Daoy (cell line): Measurements from ENCODE around the gene POMP. TPM values are rescaled to one million over a fixed set of nuclear protein-coding genes. Genes with fewer than 3 reads are reported as not detected.
A peak's percentile ranks its signal among the peaks of the same experiment; 100 is the strongest.

ENCODE experiments used
- DNase-seq: peaks from one replicate; pipeline ENCODE4 v3.0.0-alpha.2; 2015; ENCODE audit warnings: low read depth
- total RNA-seq: library from RNA; depleted of rRNA; stranded (reverse); fragments of >200 nt; shearing (Covaris generic); gene quantifications from 2 replicates; pipeline ENCODE4 v1.2.3, GENCODE V29; 2014

POMP gene
- total RNA-seq, 1 experiment from 2014 or later, result 228 TPM

DNA sequence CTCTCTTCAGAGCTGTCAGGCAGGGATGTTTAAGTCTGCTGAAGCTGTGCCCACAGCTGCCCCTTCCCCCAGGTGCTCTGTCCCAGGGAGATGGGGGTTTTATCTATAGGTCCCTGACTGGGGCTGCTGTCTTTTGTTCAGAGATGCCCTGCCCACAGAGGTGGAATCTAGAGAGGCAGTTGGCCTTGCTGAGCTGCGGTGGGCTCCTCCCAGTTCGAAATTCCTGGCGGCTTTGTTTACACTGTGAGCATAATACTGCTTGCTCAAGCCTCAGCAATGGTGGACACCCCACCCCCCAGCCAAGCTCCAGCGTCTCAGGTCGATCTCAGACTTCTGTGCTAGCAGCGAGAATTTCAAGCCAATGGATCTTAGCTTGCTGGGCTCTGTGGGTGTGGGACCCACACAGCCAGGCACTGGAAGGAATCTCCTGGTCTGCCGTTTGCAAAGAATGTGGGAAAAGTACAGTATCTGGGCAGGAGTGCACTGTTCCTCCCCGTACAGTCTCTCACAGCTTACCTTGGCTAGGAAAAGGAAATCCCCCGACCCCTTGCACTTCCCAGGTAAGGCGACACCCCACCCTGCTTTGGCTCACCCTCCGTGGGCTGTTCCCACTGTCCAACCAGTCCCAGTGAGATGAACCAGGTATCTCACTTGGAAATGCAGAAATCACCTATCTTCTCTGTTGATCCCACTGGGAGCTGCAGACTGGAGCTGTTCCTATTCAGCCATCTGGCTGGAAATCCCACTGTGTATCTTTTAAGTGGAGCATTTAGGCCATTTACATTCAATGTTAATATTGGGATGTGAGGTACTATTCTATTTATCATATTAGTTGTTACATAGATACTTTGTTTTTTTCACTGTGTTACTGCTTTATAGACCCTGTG, 34.9 kb downstream of the POMP start:
- peak; percentile 51 for DNase-seq

DNA sequence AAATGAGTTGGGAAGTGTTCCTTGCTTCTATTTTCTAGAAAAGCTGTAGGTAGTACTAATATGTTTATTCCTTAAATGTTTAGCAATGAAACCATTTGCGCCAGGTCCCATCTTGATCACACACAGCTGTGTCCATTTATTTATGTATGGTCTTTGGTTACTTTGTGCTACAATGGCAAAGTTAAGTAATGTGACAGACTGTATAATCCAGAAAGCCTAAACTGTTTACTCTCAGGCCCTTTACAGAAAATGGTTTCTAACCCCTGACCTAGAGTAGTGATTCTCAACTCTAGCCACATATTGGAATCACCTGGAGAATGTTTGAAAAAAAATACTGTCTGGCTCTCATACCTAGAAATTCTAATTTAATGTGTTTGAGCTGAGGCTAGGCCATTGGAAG, 38.5 kb downstream of the POMP start:
- DNase-seq, result no peak

DNA sequence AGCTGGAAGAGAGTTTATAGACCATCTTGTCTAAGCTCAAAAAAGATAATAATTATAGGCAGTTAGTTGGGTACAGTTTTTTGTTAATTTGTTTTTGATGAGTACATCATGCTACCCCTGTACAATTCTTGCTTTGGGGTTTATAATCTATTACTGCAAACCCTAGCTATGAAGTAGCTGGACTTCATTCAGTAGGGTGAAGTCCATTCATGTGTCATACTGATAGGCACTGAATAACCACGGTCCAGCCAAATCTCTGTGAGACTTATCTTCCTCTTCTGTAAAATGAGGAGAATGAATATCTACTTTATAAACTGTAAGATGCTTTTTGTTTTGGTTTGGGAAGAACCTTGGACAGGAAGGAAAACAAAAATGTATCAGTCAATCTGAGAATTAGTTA, 40.3 kb downstream of the POMP start:
- no peak for DNase-seq

DNA sequence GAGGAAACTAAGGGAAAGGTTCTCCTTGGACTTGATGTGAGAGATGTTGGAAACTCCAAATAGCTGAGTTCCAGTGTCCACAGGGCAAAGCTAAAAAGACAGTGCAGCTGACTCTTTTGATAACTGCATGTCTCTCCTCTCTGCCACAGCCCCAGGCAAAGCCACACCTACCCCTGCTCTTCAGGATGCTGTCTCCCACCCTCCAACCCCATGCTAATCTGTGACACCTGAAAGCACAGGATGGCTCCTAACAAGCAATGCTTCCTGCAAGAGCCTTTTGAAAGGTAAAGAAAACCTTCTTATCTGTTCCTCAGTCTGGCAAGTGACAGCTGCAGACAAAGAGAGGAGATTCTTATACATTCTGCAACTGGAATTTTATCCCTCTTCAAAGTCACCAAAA, 45.4 kb downstream of the POMP start:
- no peak for DNase-seq

DNA sequence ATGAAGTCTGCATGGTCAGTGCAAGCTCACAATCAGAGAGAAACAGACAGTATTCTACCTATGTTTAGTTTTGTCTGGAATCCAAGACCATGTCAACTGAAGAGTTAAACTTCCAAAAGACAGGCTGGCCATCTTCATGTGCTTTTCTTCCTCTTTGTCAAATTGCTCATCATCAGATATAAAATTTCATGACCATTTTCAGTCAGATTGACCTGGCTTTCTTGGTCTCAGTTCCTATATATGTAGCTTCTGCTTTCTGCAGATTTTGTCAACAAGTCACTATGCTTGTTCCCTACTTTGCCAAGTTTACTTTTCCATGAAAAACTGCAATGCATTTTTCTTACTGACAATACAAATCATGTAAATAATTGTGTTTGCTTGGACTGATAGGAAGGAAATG, 46.0 kb downstream of the POMP start:
- DNase-seq, result no peak

DNA sequence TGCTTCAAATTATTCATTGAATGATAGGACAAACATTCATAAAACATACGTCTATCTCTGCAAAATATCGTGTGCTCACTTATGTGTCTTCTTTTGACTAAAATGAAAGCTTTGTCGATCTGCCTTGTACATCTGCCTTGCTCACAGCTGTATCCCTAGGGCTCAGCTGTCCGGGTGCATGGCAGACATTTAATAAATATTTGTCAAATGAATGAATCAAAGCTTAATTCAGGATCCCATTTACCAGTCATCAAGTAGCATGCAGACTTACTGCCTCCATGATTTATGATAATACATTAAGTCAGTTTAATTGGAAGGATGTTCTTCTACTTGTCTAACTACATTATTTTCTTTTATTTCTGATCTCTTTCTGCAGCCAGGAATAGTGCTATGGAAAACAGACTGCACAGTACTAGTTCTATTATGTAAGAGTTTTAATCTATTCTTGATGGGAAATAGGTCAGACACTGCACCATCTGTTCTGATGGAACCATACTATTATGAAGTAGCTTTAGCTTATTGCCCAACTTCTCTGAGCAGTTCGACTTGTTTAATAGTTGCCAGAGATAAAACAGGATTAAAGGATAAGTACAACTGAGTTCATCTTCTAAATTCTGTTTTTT, 46.6 kb downstream of the POMP start:
- no peak for DNase-seq

DNA sequence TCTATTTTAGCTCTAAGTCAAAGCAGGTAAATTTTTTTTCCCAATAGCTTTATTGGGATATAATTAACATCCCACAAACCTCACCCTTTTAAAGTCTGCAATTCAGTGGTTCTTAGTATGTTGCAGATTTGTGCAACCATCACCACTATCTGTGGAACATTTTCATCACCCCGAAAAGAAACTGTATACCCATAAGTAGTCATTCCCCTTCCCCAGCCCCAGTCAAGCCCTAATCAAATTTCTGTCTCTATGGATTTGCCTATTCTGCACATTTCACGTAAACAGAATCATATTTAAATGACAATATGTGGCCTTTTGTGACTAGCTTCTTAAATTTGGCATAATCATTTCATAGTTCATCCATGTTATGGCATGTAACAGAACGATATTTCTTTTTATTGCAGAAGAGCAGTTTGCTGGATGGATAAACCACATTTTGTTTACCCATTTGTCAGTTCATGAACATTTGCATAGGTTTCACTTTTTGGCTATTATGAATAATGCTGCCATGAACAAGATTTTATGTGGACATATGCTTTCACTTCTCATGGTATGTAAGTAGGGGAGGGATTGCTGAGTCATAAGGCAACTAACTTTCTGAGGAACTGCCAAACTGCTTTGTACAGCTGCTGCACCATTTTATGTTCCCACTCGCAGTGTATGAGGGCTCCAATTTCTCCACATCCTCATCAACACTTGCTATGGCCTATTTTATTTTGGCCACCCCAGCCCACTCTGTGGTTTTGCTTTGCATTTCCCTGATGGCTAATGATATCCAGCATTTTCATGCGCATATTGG, 48.9 kb downstream of the POMP start:
- DNase-seq, result peak; percentile 74

DNA sequence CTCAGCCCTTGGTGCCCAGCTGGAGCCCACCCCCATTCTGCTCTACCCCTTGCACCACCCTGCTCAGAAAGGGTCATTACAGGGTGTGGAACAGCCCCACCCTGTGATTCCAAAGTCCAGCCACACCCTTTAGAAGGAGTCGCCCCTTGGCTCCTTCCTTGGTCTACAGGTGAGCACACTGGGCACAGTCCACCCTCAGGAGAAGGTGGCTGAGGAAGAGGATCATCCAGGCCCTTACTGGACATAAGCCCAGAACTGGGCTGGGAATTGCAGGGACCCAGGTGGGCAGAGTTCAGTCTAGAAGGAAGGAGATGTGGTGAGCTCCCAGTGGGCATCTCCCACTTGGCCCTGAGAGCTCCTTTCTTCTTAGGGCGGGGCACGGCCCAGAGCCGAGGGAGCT, 51.2 kb downstream of the POMP start:
- no peak for DNase-seq

DNA sequence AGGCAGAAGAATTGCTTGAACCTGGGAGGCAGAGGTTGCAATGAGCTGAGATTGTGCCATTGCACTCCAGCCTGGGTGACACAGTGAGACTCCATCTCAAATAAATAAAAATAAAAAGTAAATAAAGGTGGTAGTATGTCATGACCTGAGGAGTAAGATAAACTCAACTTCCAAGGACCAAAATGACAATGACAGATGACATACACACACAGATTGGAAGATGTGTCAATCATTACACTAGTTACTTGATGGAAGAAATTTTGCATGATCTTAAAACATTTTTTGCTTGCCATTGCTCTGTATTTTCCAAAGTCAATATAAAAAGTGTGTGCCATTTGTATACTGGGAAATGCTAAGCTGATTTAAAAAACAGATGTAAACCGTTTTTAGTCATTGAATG, 55.7 kb downstream of the POMP start:
- DNase-seq, result no peak

DNA sequence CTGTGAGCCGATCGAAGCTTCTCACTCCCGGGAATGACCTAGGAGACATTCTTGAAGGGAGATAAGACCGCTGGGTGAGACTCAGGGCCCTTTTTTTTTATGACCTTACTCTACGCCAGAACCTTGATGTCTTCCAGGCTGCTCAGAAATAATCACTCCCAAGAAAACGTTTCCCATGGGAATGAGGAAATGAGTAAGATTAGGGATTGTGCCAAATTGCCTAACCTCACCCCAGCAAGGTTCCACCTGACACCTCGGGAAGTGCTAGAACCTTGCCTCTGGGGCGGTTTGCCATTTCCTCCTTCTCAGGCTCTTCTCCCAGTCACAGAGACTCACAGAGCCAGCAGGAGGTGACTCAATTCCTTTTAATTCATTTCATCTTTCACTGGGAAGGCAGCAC, 57.6 kb downstream of the POMP start:
- peak; percentile 92 for DNase-seq

DNA sequence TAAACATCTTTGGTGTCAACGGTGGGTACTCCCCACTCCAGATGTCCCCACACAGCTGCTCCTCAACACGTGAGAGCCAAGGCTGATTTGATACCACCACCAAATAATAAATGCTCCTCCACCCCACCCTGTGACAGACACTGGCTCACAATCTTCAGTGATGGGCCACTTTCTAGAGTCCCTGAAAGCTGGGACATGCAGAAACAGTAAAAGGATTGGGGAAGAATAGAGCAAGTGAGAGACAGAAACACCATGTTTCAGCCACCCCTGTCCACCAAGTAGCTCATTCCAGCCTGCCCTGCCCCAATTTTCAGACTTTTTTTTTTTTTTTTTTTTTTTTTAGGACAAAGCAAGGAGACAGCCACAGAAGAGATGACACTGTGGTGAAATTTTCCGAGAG, 58.2 kb downstream of the POMP start:
- DNase-seq, result no peak

DNA sequence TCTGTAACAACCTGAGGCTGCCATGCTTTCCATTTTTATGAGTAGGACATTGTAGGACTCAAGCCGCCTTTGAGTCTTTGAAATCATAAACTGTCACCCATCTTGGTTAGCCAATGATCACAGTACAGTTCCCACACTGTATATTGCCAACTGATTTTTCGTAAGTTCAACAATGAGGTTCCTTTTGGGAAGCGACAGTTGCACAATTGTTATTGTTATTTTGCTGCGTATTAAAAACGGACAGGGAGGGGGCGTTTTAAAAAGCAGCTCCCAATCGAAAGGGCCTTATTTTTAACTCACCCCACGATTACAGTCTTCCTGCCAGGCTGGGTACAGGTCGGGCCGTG, 59.2 kb downstream of the POMP start:
- DNase-seq, result no peak

DNA sequence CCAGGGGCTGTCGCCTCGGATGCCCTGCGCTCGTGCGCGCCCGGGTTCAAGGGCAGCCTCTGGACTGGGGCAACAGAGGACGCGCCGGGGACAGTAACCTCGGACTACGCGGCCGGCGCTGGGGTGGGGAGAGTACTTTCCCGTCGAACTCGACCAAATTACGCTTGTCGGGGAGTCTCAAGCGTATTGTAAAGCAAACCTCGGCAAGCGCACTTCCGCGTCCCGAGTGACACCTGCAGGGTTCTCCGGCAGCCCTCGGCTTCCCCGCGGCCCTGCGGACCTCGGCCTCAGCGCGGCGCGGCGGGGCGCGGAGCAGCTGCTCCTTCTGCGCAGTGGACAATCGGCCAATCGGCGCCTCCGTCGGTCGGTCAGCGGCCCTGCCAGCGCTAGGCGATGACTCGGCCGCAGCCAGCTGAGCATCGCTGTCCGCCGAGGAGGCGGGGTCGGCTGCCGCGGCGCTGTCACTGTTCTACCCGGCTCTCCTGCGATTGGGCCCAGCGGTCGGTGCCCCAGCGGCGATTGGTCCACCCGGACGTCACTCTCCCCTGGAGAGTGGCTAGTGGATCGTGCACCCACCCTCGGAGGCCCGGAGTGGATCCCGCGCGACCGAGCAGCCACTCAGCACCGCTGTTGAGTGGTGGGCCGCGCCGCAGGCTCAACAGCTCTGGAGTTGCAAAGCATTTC, 59.8 kb downstream of the POMP start, which contains the start of gene SLC46A3:
Gene SLC46A3, minus strand, starts transcription at position 428 of the 684 bp plus-strand sequence. CDS start 972 bp downstream, outside the sequence.
- DNase-seq, result peak; percentile 97

DNA sequence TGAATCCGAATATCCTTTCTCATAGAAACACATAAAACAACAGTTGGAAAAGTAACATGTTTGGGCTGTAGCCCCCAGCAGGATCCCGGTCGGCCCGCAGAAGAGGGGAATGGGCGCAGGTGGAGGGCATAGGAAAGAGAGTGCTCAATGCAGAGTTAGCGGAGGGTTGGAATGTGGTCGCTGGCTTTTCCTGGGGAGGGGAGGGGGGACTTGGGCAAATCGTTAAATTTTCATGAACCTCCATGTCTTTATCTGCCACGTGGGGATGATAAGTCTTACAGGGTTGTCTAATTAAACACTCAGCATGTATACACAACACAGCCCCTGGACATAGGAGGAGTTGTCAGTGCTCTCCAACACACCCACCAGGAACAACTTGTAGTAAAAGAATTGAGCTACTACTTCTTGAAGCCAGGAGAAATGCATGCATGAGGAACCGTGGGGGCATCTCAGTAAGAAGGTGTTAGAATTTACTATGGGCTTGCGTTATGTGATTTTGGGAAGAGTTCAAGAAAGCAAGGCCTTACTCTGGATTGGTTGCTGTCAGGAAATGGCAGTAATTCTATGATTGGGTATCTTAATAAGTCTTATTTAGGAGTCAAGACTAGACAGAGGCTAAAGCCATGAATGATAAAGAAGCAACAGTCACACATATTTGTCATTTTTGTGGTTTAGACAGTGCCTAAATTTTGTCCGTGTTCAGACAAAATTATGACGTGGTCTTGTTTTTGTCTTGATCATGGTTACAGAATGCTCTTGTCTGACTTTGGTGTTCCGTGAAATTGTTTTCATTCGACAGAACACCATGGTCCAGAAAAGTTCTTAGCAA, 60.5 kb downstream of the POMP start:
- peak; percentile 36 for DNase-seq

DNA sequence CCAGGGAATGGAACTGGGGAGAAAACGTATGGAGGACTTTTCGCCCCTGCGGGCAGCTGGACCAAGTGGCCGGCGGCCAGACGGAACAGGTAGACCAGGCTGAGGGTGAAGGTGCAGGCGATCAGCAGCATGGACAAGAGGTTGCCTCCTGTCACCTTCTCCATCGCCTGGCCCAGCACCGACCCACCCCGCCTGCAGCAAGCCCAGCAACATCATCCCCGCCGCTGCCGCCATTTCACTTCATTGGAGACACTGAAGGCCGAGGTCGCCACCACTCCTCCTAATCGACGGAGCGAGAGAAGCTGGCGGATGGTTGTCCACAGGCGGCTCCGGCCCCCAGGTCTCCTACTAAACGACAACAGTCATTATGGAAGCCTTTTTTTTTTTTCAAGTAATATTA, 64.9 kb downstream of the POMP start:
- no peak for DNase-seq

DNA sequence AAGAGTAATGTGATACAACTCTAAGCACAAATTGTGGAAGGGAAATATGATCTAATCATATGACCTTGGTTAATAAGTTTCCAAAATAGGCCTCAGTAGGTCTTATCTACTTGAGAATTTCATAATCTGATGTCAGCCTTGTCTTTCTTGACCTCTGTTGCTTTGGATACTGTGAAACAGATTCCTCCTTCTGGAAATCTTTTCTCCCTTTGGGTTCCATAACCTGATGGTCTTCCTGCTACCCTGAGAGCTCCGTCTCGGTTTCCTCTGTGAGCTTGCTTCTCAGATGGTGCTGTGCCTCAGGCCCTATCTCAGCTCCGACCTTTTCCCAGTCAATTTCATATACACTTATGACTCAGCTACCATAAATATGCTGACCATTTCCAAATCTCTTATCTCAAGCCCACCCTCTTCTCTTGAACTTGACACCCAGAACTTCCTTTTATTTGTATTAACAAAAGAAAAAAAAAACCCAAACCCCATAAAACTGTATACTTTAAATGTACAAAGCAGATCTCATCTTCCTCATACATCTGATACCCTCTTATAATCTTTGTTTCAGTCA, 66.2 kb downstream of the POMP start:
- DNase-seq, result no peak
